ENCODE results near the gene WFDC8.
"Not testable (repeated sequence)": the region's sequence is repeated elsewhere in the genome, so short reads cannot be mapped to it uniquely, and the experiment has no call there.

The WFDC8 gene

GRCh38 chr20:45595235-45595634 is 16.2 kb upstream of the WFDC8 start:
- H3K4me3 ChIP-seq (ENCODE audit: low read depth, low read length): no peak overlapping the region
- no peak for DNase-seq (ENCODE audit: low read depth)
- no peak for TF ChIP-seq CTCF (IDR thresholded peaks at IDR 0.05; ENCODE audit: control insufficient read depth, extremely low read depth, insufficient read depth)

GRCh38 chr20:45593498-45593897 is 14.4 kb upstream of the WFDC8 start:
- no peak for TF ChIP-seq CTCF (IDR thresholded peaks at IDR 0.05; ENCODE audit: control insufficient read depth, extremely low read depth, insufficient read depth)
- no peak for DNase-seq (ENCODE audit: low read depth)

GRCh38 chr20:45592574-45593189 is 13.6 kb upstream of the WFDC8 start:
- TF ChIP-seq CTCF (IDR thresholded peaks at IDR 0.05; ENCODE audit: control insufficient read depth, extremely low read depth, insufficient read depth): peak; percentile 92
- peak; percentile 64 for DNase-seq (ENCODE audit: low read depth)
- H3K4me3 ChIP-seq (ENCODE audit: low read depth, low read length): no peak overlapping the region

More at GRCh38 chr20:45593498-45593897, 14.4 kb upstream of the WFDC8 start:
- no peak overlapping the region for H3K4me3 ChIP-seq (ENCODE audit: low read depth, low read length)

GRCh38 chr20:45589725-45590124 is 10.6 kb upstream of the WFDC8 start:
- no peak overlapping the region for H3K4me3 ChIP-seq (ENCODE audit: low read depth, low read length)
- TF ChIP-seq CTCF (IDR thresholded peaks at IDR 0.05; ENCODE audit: control insufficient read depth, extremely low read depth, insufficient read depth): no peak
- DNase-seq (ENCODE audit: low read depth): no peak

- no peak for DNase-seq (ENCODE audit: low read depth)
- no peak overlapping the region for H3K4me3 ChIP-seq (ENCODE audit: low read depth, low read length)
- TF ChIP-seq CTCF (IDR thresholded peaks at IDR 0.05; ENCODE audit: control insufficient read depth, extremely low read depth, insufficient read depth): no peak
Observed at GRCh38 chr20:45588800-45589199, 9.7 kb upstream of the WFDC8 start.

- DNase-seq (ENCODE audit: low read depth); H3K4me3 ChIP-seq (ENCODE audit: low read depth, low read length): not testable (repeated sequence)
Observed at GRCh38 chr20:45585986-45586385, 6.9 kb upstream of the WFDC8 start.

- not testable (repeated sequence) for DNase-seq (ENCODE audit: low read depth)
Observed at GRCh38 chr20:45584294-45584693, 5.2 kb upstream of the WFDC8 start.

GRCh38 chr20:45583502-45583901 is 4.4 kb upstream of the WFDC8 start:
- no peak overlapping the region for H3K4me3 ChIP-seq (ENCODE audit: low read depth, low read length)
- no peak for DNase-seq (ENCODE audit: low read depth)

More at GRCh38 chr20:45584294-45584693, 5.2 kb upstream of the WFDC8 start:
- H3K4me3 ChIP-seq (ENCODE audit: low read depth, low read length): not testable (repeated sequence)

More at GRCh38 chr20:45583502-45583901, 4.4 kb upstream of the WFDC8 start:
- no peak for TF ChIP-seq CTCF (IDR thresholded peaks at IDR 0.05; ENCODE audit: control insufficient read depth, extremely low read depth, insufficient read depth)
